K562 (cell line): ENCODE results near the gene MTERF4. TPM values are rescaled to one million over a fixed set of nuclear protein-coding genes. Genes with fewer than 3 reads are reported as not detected.

Source experiments
- ATAC-seq: fragments of 200-7000 bp; cut with Tn5 transposase; 3 replicates; pipeline ENCODE4 v1.9.1; 2020; ENCODE audit warnings: moderate library complexity
- BruUV-seq: library from RNA; stranded (reverse); fragments of 400-500 nt; replicated peaks from 2 replicates; lab custom pipeline; 2021; lab: Mats Ljungman, UMichigan
- CTCF ChIA-PET: fragments of 300-600 bp; formaldehyde crosslinking; extraction: SDS; loops from one replicate; lab custom pipeline; 2021; ENCODE audit warnings: low intra/inter-chr PET ratio; lab: Yijun Ruan, JAX
- POLR2A ChIA-PET: fragments of 300-600, 350-650 bp; sonication (Branson Sonifier 250); formaldehyde crosslinking; extraction: SDS; loops from one replicate; lab custom pipeline; 2021; ENCODE audit warnings: antibody characterized with exemption, inconsistent platforms; lab: Yijun Ruan, JAX
- DNase-seq, 4 experiments: peaks; one replicate each; pipeline versions ENCODE4 v3.0.0 to v3.0.0-alpha.2; 2011 to 2018; ENCODE audit warnings: low spot score in 3 of 4, mixed read lengths in 3 of 4; ENCODE audit errors: extremely low read depth in 1 of 4
- FAIRE-seq: peaks from 2 replicates; lab custom pipeline; 2011; peaks lifted over from hg19 to GRCh38; lab: Jason Lieb, UNC
- H2AFZ ChIP-seq: 2 replicates; pipeline ENCODE4 v1.6.0; 2011; ENCODE audit warnings: low read depth, low read length, control low read depth, inconsistent platforms
- H3K27ac ChIP-seq: fragments of 200-600 bp; 3 replicates; pipeline ENCODE4 v1.8.0; 2011; ENCODE audit warnings: low read depth, mild to moderate bottlenecking, control low read depth, inconsistent platforms, low read length, moderate library complexity, mixed read lengths; ENCODE audit errors: extremely low read depth
- H3K27me3 ChIP-seq, 2 experiments: fragments of 300-600 bp in 1 of 2; 2 replicates in 1 of 2; 3 replicates in 1 of 2; pipeline versions ENCODE4 v1.6.0 to v1.8.0; 2011; ENCODE audit warnings: inconsistent platforms in 2 of 2, low read length in 2 of 2, mild to moderate bottlenecking in 1 of 2, mixed read lengths in 1 of 2, moderate library complexity in 1 of 2; ENCODE audit not compliant: control insufficient read depth in 2 of 2, insufficient read depth in 2 of 2
- H3K36me3 ChIP-seq: fragments of 300-600 bp; 3 replicates; pipeline ENCODE4 v1.8.0; 2011; ENCODE audit warnings: mild to moderate bottlenecking, low read length, inconsistent platforms; ENCODE audit not compliant: control insufficient read depth, insufficient read depth
- H3K4me1 ChIP-seq, 2 experiments: fragments of 200-600 bp in 1 of 2; replicated peaks in 1 of 2; 2 replicates in 1 of 2; 3 replicates in 1 of 2; pipeline versions ENCODE4 v1.5.1 to v1.8.0; 2011; ENCODE audit warnings: inconsistent platforms in 2 of 2, low read length in 2 of 2, mild to moderate bottlenecking in 1 of 2, mixed read lengths in 1 of 2, moderate library complexity in 1 of 2; ENCODE audit not compliant: control insufficient read depth in 2 of 2, insufficient read depth in 2 of 2
- H3K4me2 ChIP-seq: 2 replicates; pipeline ENCODE4 v1.6.1; 2011; ENCODE audit warnings: low read length, control low read depth, inconsistent platforms, mixed read lengths; ENCODE audit not compliant: insufficient read depth
- H3K4me3 ChIP-seq: fragments of 200-600 bp; sonication (generic), shearing (Covaris generic); 2 replicates; pipeline ENCODE4 v1.5.1; 2016; ENCODE audit warnings: control low read depth, inconsistent platforms
- H3K79me2 ChIP-seq: fragments of 200-600 bp; 3 replicates; pipeline ENCODE4 v1.8.0; 2011; ENCODE audit warnings: low read length, inconsistent platforms; ENCODE audit not compliant: control insufficient read depth, insufficient read depth
- H3K9ac ChIP-seq, 2 experiments: 2 replicates each; pipeline versions ENCODE4 v1.6.0 to v1.6.1; 2011; ENCODE audit warnings: low read depth in 2 of 2, low read length in 2 of 2, control low read depth in 1 of 2, inconsistent platforms in 1 of 2, mild to moderate bottlenecking in 1 of 2, mixed read lengths in 1 of 2; ENCODE audit not compliant: insufficient read depth in 1 of 2
- H3K9me1 ChIP-seq: one replicate; pipeline ENCODE4 v1.6.0; 2011; ENCODE audit warnings: inconsistent platforms, mild to moderate bottlenecking, low read length, moderate library complexity; ENCODE audit not compliant: control insufficient read depth, insufficient read depth
- H3K9me3 ChIP-seq: replicated peaks from 2 replicates; pipeline ENCODE4 v1.5.1; 2011; ENCODE audit warnings: low read depth, low read length, inconsistent platforms; ENCODE audit not compliant: control insufficient read depth, insufficient read depth
- H4K20me1 ChIP-seq: replicated peaks from 2 replicates; pipeline ENCODE4 v1.6.1; 2011; ENCODE audit warnings: low read length, inconsistent platforms, mixed read lengths; ENCODE audit not compliant: control insufficient read depth, insufficient read depth
- ATF7 ChIP-seq: fragments of 450-650 bp; IDR thresholded peaks from 2 replicates; pipeline ENCODE4 v1.7.1; 2014; ENCODE audit warnings: mild to moderate bottlenecking, moderate library complexity
- HDAC3 ChIP-seq: fragments of 450-650 bp; IDR thresholded peaks from 2 replicates; pipeline ENCODE4 v1.6.1; 2018; ENCODE audit warnings: borderline replicate concordance, mild to moderate bottlenecking, moderate library complexity; ENCODE audit not compliant: partially characterized antibody
- HDGF ChIP-seq: fragments of 450-650 bp; IDR thresholded peaks from 2 replicates; pipeline ENCODE4 v1.6.1; 2016
- JUN ChIP-seq, 2 experiments: sonication (generic) in 1 of 2; formaldehyde crosslinking in 1 of 2; IDR thresholded peaks; 2 replicates each; pipeline versions ENCODE4 v1.6.1 to v1.8.0; 2012 to 2022; ENCODE audit warnings: borderline replicate concordance in 2 of 2, mild to moderate bottlenecking in 2 of 2, improper control_type of control experiment in 1 of 2, low read depth in 1 of 2, low read length in 1 of 2, missing genetic modification reagents in 1 of 2
- LCOR ChIP-seq: sonication (generic); formaldehyde crosslinking; IDR thresholded peaks from 2 replicates; pipeline ENCODE4 v1.8.0; 2022; ENCODE audit warnings: mild to moderate bottlenecking, missing genetic modification reagents
- NELFE ChIP-seq: IDR thresholded peaks from 2 replicates; pipeline ENCODE4 v1.6.1; 2011; ENCODE audit warnings: mild to moderate bottlenecking; ENCODE audit not compliant: insufficient read depth, insufficient read length
- RBFOX2 ChIP-seq: fragments of 200-400 bp; formaldehyde crosslinking; IDR thresholded peaks from 2 replicates; pipeline ENCODE4 v1.6.1; 2017; ENCODE audit warnings: low read depth, mild to moderate bottlenecking, low read length, moderate library complexity
- RCOR1 ChIP-seq, 2 experiments: IDR thresholded peaks; 2 replicates each; pipeline ENCODE4 v1.6.1; 2012; ENCODE audit warnings: low read depth in 2 of 2, low read length in 2 of 2, borderline replicate concordance in 1 of 2, improper control_type of control experiment in 1 of 2
- SAFB2 ChIP-seq: fragments of 200-400 bp; formaldehyde crosslinking; IDR thresholded peaks from 2 replicates; pipeline ENCODE4 v1.6.1; 2018; ENCODE audit warnings: borderline replicate concordance, low read length, low read depth, moderate library complexity; ENCODE audit not compliant: severe bottlenecking
- ZNF408 ChIP-seq: fragments of 250-450 bp; sonication (Bioruptor Pico); IDR thresholded peaks from 2 replicates; pipeline ENCODE4 v1.4.0; 2020; ENCODE audit warnings: low read depth, mild to moderate bottlenecking, moderate library complexity
- WGBS: fragments of 100-300 bp; shearing (Covaris generic); methylation state at CpG from one replicate; pipeline ENCODE4 v1.1.6; 2016; ENCODE audit warnings: low coverage, mixed read lengths; ENCODE audit not compliant: insufficient coverage; ENCODE audit errors: missing lambda C conversion rate; 5-methylcytosine and 5-hydroxymethylcytosine counted together
- in situ Hi-C: fragments of 300-500 bp; cut with MboI; formaldehyde crosslinking; loops from 4 replicates; pipeline ENCODE4 v1.15.0; 2018; ENCODE audit warnings: inconsistent platforms, mixed read lengths
- intact Hi-C: fragments of 100-400 bp; cut with micrococcal nuclease; formaldehyde crosslinking; loops from 2 replicates; pipeline ENCODE4 v1.14.2; 2022
- polyA plus RNA-seq, 8 experiments: library from polyadenylated mRNA; depleted of rRNA in 4 of 8; stranded (reverse) in 5 of 8; unstranded in 3 of 8; fragments of >200 nt; fragmentation: Nextera tagmentation in 2 of 8; fragmentation: Illumina TruSeq in 1 of 8; extraction: Ambion mirVana in 2 of 8; extraction: Trizol in 1 of 8; gene quantifications; 2 replicates each; pipeline versions ENCODE4 v1.2.1 to v1.2.3, GENCODE V29; 2011 to 2014; ENCODE audit warnings: inconsistent platforms in 1 of 8, missing spikeins in 1 of 8
- total RNA-seq, 7 experiments: library from RNA; depleted of rRNA in 6 of 7; stranded (reverse); fragments of >200 nt in 6 of 7; fragmentation: Illumina TruSeq in 2 of 7; extraction: Trizol in 2 of 7; gene quantifications; 2 replicates each; pipeline versions ENCODE4 v1.2.1 to v1.2.3, GENCODE V29; 2011 to 2021; ENCODE audit warnings: low replicate concordance in 1 of 7
- TF ChIP-seq, protein P1 (sequence below): fragments of 250-450 bp; sonication (Bioruptor Pico); IDR thresholded peaks from 2 replicates; pipeline ENCODE4 v1.8.0; 2021; ENCODE audit warnings: mild to moderate bottlenecking, moderate library complexity
- TF ChIP-seq, protein P2 (sequence below): fragments of 250-450 bp; sonication (Bioruptor Pico); IDR thresholded peaks from 2 replicates; pipeline ENCODE4 v1.4.0; 2020; ENCODE audit warnings: mild to moderate bottlenecking, moderate library complexity
- TF ChIP-seq, protein P3 (sequence below): fragments of 250-450 bp; sonication (Bioruptor Pico); IDR thresholded peaks from 2 replicates; pipeline ENCODE4 v1.4.0; 2020; ENCODE audit warnings: mild to moderate bottlenecking, moderate library complexity, borderline replicate concordance

Gene MTERF4
- total and polyA plus RNA-seq, 9 of the 15 experiments (the other 6 are each of a cell fraction or from before 2014, with no cell fraction given) = 15.3 to 29.6 (median 21.2) TPM

DNA sequence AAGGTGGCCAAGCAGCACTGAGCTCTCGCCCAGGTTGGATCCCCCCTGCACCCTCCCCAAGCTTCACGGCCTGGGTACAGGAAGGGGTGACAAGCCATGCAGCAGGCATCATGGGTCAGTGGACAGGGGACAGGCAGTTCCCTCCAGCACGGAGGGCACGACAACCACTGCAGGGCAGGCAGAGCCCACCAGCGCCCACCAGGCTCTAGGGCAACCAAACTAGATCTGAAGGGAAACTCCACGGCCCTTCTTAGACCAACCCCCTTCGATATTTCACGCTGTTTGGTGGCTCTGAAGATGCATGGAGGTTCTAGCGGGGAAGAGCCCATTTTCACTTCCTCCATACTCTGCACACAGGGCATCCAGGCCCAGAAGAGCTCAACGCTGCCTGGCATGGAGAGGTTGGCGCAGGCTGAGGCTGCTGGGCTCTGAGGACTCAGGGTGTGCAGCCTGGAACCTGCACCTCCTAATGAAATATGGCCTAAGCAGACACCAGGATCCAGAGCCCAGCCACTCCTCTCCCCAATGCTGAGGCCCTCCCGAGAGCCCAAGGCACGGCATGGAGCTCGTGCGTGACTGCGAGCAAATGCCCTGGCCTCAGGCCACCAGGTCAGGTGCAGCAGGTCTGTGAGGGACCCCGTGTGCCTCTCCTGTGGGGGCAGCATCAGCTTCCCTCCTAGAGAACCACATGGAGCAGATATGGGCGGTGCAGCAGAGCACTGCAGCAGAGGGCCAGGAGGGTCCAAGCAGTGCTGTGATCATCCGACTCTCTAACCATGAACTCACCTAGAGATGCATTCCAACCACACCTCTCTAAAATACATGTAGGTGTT lies 8.7 kb upstream of the MTERF4 start:
- FAIRE-seq = no peak
- WGBS = 82% methylated on average over 13 of the region's 19 CpGs
- DNase-seq = no peak
- CTCF ChIA-PET = no interaction called here
- Histone ChIP-seq H3K4me1 (no peaks in the 10 kb centered on the region), H3K9me1 (no peaks in the 10 kb centered on the region), H4K20me1 (no peaks in the 10 kb centered on the region), H2AFZ (no peak overlapping the region), H3K9me3 (no peaks in the 10 kb centered on the region), H3K36me3 (peaks cover 6% of the 10 kb centered on the region; the same call in 1 of the 3 replicates), H3K4me3 (no peak overlapping the region), H3K27ac (no peak overlapping the region), H3K27me3 (no peaks in the 10 kb centered on the region), H3K79me2 (no peaks in the 10 kb centered on the region), H3K9ac (peak overlapping the region in 1 of 2 experiments; percentile 26; a peak in 1 of 4 replicates), H3K4me2 (no peak overlapping the region)
- no peak for ATAC-seq
- in situ Hi-C loops = no loop called here
- intact Hi-C loops = no loop called here
- no TSS peak for BruUV-seq
- POLR2A ChIA-PET = interaction anchor here (2.6 kb wide), 1 partner anchor 9 kb away, joined by 8 read pairs; the partner anchor contains the start of gene MTERF4
- TF ChIP-seq, protein P1, sequence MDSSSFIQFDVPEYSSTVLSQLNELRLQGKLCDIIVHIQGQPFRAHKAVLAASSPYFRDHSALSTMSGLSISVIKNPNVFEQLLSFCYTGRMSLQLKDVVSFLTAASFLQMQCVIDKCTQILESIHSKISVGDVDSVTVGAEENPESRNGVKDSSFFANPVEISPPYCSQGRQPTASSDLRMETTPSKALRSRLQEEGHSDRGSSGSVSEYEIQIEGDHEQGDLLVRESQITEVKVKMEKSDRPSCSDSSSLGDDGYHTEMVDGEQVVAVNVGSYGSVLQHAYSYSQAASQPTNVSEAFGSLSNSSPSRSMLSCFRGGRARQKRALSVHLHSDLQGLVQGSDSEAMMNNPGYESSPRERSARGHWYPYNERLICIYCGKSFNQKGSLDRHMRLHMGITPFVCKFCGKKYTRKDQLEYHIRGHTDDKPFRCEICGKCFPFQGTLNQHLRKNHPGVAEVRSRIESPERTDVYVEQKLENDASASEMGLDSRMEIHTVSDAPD (CRISPR knock-in tag) = no peak
- TF ChIP-seq HDGF = no peak
- no peak for TF ChIP-seq ATF7
- TF ChIP-seq, protein P2, sequence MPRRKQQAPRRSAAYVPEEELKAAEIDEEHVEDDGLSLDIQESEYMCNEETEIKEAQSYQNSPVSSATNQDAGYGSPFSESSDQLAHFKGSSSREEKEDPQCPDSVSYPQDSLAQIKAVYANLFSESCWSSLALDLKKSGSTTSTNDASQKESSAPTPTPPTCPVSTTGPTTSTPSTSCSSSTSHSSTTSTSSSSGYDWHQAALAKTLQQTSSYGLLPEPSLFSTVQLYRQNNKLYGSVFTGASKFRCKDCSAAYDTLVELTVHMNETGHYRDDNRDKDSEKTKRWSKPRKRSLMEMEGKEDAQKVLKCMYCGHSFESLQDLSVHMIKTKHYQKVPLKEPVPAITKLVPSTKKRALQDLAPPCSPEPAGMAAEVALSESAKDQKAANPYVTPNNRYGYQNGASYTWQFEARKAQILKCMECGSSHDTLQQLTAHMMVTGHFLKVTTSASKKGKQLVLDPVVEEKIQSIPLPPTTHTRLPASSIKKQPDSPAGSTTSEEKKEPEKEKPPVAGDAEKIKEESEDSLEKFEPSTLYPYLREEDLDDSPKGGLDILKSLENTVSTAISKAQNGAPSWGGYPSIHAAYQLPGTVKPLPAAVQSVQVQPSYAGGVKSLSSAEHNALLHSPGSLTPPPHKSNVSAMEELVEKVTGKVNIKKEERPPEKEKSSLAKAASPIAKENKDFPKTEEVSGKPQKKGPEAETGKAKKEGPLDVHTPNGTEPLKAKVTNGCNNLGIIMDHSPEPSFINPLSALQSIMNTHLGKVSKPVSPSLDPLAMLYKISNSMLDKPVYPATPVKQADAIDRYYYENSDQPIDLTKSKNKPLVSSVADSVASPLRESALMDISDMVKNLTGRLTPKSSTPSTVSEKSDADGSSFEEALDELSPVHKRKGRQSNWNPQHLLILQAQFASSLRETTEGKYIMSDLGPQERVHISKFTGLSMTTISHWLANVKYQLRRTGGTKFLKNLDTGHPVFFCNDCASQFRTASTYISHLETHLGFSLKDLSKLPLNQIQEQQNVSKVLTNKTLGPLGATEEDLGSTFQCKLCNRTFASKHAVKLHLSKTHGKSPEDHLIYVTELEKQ (CRISPR knock-in tag) = no peak
- TF ChIP-seq, protein P3, sequence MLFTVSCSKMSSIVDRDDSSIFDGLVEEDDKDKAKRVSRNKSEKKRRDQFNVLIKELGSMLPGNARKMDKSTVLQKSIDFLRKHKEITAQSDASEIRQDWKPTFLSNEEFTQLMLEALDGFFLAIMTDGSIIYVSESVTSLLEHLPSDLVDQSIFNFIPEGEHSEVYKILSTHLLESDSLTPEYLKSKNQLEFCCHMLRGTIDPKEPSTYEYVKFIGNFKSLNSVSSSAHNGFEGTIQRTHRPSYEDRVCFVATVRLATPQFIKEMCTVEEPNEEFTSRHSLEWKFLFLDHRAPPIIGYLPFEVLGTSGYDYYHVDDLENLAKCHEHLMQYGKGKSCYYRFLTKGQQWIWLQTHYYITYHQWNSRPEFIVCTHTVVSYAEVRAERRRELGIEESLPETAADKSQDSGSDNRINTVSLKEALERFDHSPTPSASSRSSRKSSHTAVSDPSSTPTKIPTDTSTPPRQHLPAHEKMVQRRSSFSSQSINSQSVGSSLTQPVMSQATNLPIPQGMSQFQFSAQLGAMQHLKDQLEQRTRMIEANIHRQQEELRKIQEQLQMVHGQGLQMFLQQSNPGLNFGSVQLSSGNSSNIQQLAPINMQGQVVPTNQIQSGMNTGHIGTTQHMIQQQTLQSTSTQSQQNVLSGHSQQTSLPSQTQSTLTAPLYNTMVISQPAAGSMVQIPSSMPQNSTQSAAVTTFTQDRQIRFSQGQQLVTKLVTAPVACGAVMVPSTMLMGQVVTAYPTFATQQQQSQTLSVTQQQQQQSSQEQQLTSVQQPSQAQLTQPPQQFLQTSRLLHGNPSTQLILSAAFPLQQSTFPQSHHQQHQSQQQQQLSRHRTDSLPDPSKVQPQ (CRISPR knock-in tag) = no peak
- no peak for TF ChIP-seq ZNF408 (CRISPR knock-in tag)
- no peak for TF ChIP-seq RCOR1 (IDR thresholded peaks at IDR 0.05; ENCODE audit: borderline replicate concordance in 1 of 2, low read depth in 2 of 2, low read length in 2 of 2)
- TF ChIP-seq SAFB2 = no peak
- TF ChIP-seq NELFE = no peak
- TF ChIP-seq HDAC3 = no peak
- TF ChIP-seq LCOR (CRISPR knock-in tag) = no peak
- TF ChIP-seq RBFOX2 = no peak
- no peak for TF ChIP-seq JUN (IDR thresholded peaks at IDR 0.05; ENCODE audit: borderline replicate concordance, low read depth, low read length)
- TF ChIP-seq JUN (CRISPR knock-in tag; IDR thresholded peaks at IDR 0.05; ENCODE audit: borderline replicate concordance) = no peak
